ENCODE results near the gene YTHDF1.

- TF ChIP-seq NRF1 (IDR thresholded peaks at IDR 0.05; ENCODE audit: low read depth, low read length) = no peak
- TF ChIP-seq CTCF (IDR thresholded peaks at IDR 0.05; ENCODE audit: control extremely low read depth in 1 of 3, insufficient read depth in 1 of 3, low read depth in 1 of 3, low read length in 3 of 3) = no peak
- no peak for TF ChIP-seq NANOG (IDR thresholded peaks at IDR 0.05; ENCODE audit: insufficient read depth, low read depth, low read length, poor library complexity, severe bottlenecking)
- no peak for TF ChIP-seq EP300 (IDR thresholded peaks at IDR 0.05; ENCODE audit: borderline replicate concordance in 1 of 2, low read depth in 2 of 2, low read length in 2 of 2)
- TF ChIP-seq CEBPB (IDR thresholded peaks at IDR 0.05; ENCODE audit: low read depth, low read length) = no peak
These were observed 29.8 kb downstream of the YTHDF1 start for GRCh38 chr20:63186084-63186483.

All from H1 (cell line).